Measurements from ENCODE around the gene PLEKHA6.

GRCh38 chr1:204322339-204322868 lies 37.3 kb downstream of the PLEKHA6 start:
- TF ChIP-seq, protein P1, sequence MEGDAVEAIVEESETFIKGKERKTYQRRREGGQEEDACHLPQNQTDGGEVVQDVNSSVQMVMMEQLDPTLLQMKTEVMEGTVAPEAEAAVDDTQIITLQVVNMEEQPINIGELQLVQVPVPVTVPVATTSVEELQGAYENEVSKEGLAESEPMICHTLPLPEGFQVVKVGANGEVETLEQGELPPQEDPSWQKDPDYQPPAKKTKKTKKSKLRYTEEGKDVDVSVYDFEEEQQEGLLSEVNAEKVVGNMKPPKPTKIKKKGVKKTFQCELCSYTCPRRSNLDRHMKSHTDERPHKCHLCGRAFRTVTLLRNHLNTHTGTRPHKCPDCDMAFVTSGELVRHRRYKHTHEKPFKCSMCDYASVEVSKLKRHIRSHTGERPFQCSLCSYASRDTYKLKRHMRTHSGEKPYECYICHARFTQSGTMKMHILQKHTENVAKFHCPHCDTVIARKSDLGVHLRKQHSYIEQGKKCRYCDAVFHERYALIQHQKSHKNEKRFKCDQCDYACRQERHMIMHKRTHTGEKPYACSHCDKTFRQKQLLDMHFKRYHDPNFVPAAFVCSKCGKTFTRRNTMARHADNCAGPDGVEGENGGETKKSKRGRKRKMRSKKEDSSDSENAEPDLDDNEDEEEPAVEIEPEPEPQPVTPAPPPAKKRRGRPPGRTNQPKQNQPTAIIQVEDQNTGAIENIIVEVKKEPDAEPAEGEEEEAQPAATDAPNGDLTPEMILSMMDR (IDR thresholded peaks at IDR 0.05) = no peak
- TF ChIP-seq POLR2A (IDR thresholded peaks at IDR 0.05) = no peak
